GM19043 (cell line): ENCODE results near the gene NRP1.
"Not testable (repeated sequence)": the region's sequence is repeated elsewhere in the genome, so short reads cannot be mapped to it uniquely, and the experiment has no call there.

ENCODE experiments used
- ATAC-seq: cut with Tn5 transposase; IDR thresholded peaks from one replicate; pipeline ENCODE4 v1.9.1; 2021; ENCODE audit warnings: low read depth; ENCODE audit not compliant: unreplicated experiment

NRP1 gene

DNA sequence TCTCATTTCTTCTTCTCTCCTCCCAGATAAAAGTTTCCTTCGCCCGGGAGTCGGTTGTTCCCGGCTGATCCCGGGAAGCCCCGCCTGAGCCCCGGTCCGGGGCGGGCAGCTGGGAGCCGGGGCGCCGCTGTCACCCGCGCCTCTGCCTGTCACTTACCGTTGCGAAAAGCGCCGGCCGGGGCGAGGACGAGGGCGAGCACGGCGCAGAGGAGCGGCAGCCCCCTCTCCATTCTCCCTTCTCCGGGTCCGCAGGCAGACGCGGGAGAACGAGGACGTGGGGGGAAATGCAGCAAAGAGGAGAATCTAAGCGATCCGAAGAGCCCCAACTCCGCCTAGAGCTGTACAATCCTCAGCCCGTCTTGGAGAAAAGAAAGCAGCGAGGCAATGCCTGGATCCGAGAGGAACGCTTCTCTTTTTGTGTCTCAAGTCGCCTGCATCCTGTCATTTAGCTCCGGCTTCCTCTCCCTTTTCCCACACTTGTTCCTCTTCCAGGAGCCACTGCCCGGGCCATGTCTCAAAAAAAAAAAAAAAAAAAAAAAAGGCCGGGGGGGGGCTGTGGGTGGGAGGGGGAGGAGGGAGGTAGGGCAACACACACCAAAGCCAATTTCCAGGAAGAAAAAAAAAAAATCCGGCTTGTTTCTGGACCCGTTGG lies at the start of gene NRP1:
TSS of gene NRP1 (minus strand) at position 515 of the 652 bp plus-strand sequence. CDS start at position 230, 285 bp downstream.
- no peak for ATAC-seq

DNA sequence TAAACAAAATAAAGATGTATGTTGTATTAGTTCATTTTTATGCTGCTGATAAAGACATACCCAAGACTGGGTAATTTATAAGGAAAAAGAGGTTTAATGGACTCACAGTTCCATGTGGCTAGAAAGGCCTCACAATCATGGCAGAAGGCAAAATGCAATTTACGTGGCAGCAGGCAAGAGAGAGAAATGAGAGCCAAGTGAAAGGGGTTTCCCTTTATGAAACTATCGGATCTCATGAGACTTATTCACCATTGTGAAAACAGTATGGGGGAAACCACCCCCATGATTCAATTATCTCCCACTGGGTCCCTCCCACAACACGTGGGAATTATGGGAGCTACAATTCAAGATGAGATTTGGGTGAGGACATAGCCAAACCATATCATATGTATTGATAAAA lies 49.7 kb upstream of the NRP1 start:
- ATAC-seq: not testable (repeated sequence)

DNA sequence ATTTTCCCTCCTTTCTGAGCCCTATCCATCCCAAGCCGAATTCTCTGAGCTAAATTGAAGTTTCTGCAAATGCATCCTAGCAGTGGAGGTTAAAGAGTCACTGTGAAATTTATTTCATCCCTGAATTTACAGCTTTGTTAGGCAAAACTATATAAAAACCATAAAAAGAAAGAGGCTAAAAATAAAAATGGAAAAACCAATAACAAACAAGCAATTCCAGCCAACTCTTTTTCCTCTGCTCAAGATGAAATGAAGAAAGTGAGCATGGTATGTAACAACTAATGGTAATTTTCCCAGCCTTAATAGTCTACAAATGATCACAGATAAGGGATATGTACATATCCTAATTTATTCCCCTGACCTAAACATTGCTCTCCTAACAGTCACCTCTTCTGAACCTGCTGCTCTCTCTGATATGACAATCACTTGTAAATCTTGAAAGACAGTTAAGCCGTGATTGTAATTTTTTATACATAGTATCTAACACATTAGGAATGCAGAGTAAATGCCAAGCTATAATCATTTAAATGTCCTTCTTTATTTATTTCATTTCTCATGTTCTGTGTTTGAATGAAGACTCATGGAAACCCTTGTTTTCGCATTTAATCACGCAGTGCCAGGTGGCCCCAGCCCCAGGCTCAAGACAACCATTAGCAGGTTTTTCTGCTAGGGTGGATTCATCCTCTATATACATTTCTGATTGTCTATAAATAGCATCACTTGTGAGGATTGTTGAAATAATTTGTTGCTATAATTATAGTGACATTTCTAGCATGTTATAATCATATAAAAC lies 48.6 kb upstream of the NRP1 start:
- ATAC-seq: no peak

DNA sequence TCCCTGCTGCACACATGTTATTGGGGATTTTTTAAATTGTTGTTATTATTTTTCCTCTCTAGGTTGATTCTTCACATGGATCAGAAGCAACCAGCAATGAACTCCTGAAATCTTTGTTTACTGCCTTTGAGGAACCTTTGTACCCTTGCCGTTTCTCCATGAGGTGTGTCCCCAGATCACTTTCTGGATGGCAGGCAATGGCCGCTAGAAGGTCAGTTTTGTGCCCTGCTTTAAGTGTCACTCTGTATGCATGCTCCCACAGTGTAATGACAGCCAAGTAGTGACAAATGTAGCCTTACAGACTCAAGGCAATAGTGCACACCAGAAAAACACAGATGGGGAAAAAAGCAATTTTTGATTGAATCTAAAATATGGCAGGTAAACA lies 47.7 kb upstream of the NRP1 start:
- ATAC-seq: no peak

DNA sequence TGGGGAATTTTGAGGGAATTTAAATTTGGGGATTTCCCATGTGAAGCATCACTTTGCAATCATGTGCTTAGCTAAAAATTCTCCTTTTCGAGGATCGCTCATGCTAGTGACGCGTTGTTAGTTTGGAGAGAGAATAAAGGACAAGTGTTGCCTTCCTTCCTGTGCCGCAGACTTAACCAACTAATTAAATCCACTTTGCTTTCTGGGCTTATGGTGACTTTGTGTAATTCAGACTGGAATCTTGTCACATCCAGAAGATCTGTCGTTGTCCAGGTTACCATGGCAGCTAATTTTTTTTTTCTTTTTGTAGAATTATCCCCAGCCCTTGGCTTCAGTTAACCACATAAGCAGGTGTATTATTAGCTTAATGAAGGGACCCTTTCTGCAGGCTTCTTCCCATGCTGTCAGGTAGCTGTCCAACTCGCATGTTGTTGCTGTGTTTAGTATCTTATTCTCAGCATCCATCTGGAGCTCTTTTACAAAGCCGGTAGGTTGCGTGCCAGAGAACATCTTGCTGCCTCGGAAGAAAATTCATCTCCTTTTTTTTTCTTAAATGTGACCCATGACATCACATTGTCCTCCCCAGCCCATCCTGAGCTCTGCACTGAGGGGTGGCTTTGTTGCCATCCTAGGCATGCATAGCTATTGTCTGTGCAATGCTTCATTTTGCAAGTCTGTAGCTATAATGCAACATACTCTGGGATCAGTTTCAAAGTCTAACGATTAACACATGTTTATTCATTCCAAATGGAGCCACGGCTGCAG lies 47.2 kb upstream of the NRP1 start:
- no peak for ATAC-seq

DNA sequence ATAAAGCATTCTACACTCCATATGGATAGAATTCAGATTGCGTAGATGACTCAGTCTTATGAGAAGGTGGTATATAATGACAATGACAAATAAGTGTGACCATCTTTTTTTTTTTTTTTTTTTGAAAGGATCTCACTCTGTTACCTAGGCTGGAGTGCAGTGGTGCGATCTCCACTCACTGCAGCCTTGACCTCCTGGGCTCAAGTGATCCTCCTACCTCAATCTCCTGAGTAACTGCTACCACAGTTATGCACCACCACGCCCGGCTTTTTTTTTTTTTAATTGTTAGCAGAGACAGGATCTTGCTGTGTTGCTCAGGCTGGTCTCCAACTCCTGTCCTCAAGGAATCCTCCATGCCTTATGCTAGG lies 43.2 kb upstream of the NRP1 start:
- ATAC-seq: no peak

DNA sequence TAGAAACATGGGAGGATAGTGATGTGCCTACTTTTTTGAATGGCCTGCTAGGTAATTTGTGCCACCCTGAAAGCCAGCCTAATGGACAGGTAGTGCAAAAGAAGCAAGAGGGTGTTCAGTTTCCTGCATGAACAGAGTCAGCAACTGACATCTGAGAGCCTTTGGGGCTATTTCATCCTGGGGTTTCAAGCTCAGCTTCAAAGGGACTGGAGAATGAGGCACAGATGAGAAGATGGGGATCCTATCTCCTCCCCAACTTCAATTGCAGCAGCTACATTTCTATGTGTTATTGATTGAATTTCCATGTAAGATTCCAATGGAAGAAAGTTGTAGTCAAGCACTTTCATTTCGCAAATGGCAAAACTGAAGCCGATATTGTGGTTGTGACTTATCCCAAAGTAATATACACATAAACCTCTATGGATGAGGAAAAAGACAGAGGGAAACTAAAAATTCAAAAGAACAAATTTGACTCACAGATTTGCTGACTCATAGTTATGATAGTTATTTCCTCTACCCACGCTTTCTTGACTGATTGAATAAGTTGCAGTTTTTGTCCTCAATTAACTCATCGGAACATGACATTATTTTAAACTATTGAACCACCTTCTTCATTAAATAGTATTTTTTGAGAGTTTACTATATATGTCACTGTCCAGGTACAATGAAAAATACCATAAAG lies 42.6 kb upstream of the NRP1 start:
- no peak for ATAC-seq

DNA sequence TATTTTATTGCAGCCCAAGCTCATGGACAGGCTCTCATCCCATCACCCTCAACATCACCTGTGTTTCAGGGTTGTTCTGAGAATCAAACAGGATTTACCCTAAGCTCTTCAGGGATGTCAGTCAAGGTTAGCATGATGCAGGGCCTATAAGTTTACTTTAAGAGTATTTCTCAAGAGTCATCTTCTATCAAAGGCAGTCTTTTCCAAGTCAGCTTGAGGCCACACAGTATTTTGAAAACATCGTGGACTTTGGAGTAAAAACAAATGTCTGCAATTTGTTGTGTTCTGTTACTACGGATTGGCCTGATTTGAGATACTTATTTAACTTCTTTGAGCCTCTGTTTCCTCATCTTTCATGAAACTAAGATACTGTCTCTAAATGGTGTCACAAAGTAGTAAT lies 42.0 kb upstream of the NRP1 start:
- ATAC-seq: no peak

DNA sequence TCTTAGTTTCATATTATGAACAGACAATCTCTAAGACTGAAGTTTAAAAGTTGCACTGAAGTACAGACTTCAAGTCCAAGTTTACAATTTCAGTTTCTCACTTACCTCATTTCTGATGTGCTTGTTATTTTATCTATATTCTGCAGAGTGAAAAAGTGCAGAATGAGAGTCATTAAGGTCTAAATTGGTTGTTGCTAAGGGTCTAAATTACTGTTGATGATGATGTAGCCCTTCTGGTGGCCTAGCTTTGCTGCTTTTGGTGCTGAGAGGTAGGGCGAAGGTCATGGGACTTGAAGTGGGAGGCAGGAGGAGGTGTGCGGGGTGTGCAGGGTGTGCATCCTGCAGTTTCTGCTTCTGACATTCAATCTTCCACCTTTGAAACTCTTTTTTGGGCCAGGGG lies 38.8 kb upstream of the NRP1 start:
- ATAC-seq: no peak

DNA sequence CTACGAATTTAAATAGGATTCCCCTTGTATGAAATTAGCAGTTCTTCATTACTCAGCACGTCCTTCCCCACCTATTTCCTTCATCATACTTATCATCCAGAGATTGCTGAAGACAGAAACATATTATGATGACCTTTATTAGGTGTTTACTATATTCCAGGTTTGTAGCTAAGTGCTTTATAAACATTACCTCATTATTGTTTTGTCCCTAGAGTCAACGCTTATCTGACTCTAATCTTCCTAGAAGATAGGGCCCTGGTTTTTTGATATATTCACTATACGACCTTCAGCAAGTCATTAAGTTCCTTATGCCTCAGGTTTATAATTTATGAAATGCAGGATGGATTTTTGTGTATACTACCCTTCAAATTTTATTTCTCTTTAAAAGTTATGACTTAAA lies 36.8 kb upstream of the NRP1 start:
- no peak for ATAC-seq

DNA sequence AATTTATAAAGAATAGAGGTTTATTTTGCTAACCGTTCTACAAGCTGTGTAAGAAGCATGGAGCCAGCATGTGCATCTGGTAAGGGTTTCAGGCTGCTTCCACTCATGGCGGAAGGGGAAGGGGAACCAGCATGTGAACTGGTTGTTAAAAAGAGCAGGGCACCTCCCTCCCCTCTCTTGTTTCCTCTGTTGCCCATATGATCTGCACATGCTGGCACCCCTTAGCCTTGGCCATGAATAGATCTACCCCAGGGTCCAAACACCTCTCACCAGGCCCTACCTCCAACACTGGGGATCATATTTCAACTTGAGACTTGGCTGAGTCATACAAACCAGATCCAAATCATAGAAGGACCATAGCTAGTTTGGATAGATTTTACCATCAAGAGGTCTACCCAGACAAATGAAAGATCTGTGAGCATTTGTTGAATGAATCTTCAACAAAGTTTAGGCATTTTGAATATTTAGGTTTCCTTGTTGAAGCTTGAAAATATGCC lies 36.0 kb upstream of the NRP1 start:
- ATAC-seq: no peak

DNA sequence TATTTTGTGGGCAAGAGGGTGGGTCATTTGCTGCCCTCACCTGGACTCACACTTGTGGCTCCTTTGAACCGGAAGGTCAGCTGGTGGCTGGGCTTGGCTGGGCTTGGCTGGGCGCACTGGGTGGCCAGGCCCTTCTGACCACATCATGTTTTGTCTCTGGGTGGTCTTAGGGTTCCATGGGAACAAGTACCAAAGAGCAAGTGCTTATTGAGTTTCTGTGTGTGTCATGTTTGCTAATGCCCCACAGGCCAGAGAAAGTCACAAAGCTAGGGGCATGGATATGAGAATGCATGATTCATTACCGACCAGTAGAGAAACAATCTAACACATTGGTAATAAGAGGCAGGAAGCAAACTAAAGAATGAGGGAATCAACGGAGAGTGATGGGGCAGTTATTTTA lies 33.6 kb upstream of the NRP1 start:
- no peak for ATAC-seq

DNA sequence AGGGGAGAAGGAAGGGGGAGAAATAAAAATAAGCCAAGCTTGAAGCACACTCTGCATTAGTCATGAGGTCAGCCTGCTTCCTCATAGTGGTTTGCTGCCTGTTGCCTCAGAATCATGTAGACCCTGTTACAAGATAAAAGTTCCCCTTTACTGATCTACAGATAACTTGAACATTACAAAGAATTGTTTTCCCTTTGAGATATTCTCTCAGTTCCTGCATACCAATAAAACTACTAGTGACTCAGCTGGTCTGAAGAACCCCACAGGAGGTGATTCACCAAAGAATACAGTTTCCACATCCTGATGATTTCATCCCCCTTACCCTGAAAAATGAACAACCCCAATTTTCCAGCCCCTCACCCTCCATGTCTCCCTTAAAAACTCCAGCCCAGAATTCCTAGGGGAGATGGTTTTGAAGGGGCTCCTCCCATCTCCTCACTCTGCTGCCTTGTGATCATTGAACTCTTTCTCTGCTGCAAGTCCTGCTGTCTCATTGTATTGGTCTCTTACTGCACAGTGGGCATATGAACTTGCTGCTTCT lies 31.5 kb upstream of the NRP1 start:
- no peak for ATAC-seq

DNA sequence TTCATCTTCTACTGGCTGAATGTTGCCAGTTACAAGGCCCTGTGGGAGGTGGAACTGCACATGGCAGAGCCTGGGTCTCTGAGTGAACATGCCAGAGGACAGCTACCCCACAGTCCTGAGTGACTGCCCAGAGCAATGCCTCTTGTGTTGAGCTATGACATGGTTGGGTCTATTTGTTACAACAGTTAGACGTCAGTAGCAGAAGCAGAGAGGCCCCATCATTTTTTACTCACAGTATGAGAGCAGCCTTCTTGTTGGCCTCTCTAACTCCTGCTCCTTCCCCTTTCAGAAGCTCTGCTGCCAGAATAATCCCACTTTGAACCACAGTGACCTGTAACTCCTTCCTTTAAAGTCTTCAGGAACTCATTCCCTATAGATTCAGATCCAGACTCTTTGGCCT lies 30.8 kb upstream of the NRP1 start:
- no peak for ATAC-seq

DNA sequence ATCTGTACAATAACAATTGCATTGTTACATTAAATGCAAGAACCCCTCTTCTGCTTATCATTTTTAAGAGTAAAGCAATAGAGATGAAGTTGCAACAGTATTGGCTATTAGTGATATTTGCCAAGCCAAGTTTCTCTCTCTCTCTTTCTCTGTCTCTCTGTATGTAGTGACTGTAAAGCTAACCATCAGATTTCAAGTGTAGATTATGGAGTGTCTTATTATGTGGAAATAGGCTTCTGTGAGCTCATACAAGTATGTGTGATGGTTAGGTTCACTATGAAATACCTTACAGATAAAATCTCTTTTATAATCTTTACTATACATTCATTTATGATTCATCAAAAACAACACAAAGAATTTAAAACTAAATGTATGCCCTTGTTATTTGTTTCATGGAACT lies 28.6 kb upstream of the NRP1 start:
- no peak for ATAC-seq

DNA sequence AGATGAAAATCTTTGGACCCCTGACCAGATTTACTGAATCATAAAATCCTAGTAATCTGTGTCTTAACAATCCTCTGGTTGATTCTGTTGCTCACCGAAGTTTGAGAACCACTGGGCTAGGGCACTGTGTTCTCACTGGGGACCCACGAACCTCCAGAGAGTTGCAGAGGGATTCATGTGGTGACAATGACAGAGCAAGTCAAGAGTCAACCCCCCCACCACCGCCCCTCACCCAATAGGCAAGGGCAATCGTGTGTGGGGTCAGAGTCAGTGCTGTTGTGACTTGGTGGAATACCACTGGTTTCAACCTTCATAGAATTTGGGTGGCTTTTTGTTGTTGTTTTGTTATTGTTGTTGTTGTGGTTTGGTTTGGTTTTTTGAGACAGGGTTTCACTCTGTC lies 23.5 kb upstream of the NRP1 start:
- no peak for ATAC-seq

DNA sequence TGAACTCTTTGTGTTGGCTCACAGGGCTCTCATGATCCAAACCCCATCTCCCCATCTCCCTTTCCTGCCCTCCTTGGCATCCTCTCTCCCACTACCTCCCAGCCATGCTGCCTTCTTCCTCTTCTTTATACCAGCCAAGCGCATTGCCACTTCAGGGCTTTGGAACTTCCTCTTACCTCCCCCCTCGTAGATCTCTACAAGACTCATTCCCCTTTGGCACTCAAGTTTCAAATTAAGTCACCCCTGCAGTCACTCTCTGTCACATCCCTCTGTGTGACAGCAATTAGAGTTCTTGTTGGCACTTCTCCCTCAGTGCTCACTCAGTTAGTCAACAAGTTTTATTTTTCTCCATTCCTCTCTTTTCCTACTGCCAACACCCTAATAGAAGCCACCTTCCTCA lies 20.8 kb upstream of the NRP1 start:
- no peak for ATAC-seq

DNA sequence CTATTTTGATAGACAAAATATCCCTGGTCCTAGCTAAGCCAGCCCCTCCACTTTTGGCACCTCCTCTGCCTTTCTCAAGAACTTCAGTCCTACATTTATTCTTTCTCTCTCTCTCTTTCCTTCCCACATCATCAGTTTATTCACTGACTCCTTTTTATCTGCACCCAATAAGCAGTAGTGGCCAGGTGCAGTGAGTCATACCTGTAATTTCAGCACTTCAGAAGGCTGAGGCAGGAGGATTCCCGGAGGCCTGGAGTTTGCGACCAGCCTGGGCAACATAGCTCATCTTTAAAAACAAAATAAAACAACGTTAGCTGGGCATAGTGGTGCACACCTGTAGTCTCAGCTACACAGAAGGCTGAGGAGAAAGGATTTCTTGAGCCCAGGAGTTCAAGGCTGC lies 19.4 kb upstream of the NRP1 start:
- no peak for ATAC-seq

DNA sequence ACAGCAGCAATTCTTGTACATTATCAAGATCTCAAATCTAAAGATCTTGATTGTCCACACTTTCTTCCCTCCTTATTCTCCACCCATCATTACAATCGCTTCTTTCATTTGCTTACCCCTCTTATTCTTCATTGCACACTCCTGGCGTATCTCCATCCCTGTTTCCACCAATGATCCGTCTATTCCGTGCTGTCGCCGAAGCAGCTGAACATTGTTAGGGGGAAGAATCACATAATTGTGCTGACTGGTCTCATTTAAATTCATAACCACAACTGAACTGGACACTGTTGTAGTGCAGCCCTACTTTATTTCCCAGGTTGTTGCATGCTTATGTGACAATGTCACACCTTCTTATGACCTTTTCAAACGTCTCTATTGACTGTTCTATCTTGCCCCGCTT lies 18.9 kb upstream of the NRP1 start:
- ATAC-seq: no peak

DNA sequence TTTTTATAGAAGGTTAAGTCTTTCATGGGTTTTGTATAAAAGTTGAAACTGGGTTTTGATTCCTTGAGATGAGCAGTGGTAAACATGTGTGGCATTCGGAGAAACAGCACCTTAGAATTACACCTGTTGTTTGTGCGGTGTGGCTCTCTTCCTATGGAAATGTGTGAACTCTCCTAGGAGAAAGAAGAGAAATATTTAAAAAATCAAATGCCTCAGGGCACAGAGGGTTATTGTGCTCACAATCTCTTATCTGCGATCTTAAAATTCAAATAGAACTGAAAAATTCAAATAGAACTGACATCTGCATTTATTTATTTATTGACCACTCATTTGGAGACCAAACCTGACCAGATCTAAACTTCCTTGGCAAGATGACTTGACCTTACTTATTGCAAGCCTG lies 18.1 kb upstream of the NRP1 start:
- no peak for ATAC-seq

DNA sequence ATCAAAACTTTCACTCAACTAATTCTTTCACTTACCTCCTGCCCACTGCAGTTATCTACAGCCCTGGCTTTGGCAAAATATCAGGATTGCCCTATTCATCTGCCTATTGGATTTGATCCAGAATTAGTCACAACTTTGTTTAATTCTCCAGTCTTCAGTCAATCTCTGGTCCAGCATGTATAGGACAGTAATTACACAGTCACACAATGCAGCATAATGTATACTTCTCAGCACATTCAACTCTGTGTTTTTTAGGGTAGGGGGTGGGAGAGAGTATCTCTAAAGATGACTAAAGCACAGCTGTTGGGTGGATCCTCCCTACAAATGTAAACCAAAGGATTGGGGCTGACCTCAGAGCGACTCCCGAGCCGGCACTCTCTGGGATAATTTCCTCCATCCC lies 17.7 kb upstream of the NRP1 start:
- no peak for ATAC-seq
